Left kidney (tissue), 2 donors: ENCODE results near the gene RPS18. TPM values are rescaled to one million over a fixed set of nuclear protein-coding genes. Genes with fewer than 3 reads are reported as not detected.
A peak's percentile ranks its signal among the peaks of the same experiment; 100 is the strongest.
"Not testable (repeated sequence)": the region's sequence is repeated elsewhere in the genome, so short reads cannot be mapped to it uniquely, and the experiment has no call there.

Experiments
- DNase-seq: peaks from one replicate; pipeline ENCODE4 v3.0.0-alpha.2; 2013
- polyA plus RNA-seq: library from polyadenylated mRNA; unstranded; fragments of 120-200 nt; gene quantifications from one replicate; pipeline ENCODE4 v1.2.1, GENCODE V29; 2013; ENCODE audit not compliant: insufficient read length

Gene RPS18
- polyA plus RNA-seq, 1 donor: 2,698 TPM

- DNase-seq: no peak
Observed at GRCh38 chr6:33254591-33254990, 17.3 kb upstream of the RPS18 start.

DNA sequence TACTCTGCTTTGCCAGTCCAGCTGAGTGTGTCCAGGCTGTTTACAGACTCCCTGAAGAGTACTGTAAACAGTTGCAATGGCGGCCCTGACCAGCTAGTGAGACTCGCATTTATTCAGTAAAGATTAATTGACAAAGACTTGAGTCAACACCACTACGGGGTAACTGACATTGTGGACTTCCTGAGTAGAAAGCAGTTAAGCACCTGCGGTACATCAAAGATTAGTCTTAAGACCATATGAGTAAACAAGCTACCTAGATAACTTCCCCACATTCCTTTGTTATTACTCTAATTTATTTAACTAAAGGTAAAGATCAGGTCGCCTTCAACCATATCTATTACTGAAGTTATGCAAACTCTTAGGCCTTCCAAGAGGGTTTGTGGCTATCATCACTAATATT is 12.8 kb upstream of the RPS18 start:
- no peak for DNase-seq

DNA sequence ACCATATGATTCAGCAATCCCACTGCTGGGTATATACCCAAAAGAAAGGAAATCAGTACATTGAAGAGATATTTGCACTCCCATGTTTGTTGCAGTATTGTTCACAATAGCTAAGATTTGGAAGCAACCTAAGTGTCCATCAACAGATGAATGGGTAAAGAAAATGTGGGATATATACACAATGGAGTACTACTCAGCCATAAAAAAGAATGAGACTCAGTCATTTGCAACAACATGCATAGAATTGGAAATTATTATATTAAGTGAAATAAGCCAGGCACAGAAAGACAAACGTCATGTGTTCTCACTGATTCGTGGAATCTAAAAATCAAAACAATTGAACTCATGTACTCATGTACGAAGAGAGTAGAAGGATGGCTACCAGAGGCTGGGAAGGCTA is 9.4 kb upstream of the RPS18 start:
- DNase-seq: not testable (repeated sequence)

DNA sequence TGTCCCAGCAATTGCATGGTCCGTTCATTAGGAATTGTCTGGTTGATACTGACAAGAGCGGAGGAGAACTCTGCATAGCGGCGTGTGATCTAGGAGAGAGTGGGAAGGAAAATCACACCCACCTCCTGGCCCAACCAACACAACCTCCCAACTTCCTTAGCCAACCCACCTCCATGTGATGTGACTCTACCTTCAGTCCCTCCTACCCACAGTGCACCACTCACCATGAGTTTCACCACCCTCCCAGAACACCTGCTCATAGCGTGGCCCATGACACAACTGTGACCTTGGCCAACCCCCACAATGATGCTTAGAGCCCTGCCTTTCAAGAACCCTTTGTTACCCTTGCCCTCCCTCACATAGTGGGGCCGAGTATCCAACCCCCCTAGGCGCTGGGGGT is 7.9 kb upstream of the RPS18 start:
- no peak for DNase-seq

DNA sequence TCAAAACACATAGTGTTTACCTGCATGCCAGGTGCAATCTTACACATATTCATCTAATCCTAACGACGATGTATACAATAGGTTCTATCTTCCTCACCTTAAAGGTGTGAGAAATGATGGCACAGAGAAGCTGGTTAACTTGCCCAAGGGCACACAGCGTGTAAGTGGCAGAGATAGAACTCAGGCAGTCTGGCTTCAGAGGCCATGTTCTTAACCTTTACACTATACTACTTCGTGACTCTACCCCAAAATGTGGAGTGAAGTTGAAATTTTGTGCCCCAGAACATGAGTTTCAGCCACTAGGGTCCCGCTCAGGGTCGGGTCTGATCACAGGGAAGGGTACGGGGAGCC is 783 bp upstream of the RPS18 start:
- DNase-seq: no peak

GRCh38 chr6:33272275-33273128 is 627 bp downstream of the RPS18 start:
- DNase-seq: no peak

- DNase-seq: no peak
Observed at GRCh38 chr6:33273129-33273923, 1.5 kb downstream of the RPS18 start.

GRCh38 chr6:33273924-33274902 is 2.3 kb downstream of the RPS18 start:
- no peak for DNase-seq

DNA sequence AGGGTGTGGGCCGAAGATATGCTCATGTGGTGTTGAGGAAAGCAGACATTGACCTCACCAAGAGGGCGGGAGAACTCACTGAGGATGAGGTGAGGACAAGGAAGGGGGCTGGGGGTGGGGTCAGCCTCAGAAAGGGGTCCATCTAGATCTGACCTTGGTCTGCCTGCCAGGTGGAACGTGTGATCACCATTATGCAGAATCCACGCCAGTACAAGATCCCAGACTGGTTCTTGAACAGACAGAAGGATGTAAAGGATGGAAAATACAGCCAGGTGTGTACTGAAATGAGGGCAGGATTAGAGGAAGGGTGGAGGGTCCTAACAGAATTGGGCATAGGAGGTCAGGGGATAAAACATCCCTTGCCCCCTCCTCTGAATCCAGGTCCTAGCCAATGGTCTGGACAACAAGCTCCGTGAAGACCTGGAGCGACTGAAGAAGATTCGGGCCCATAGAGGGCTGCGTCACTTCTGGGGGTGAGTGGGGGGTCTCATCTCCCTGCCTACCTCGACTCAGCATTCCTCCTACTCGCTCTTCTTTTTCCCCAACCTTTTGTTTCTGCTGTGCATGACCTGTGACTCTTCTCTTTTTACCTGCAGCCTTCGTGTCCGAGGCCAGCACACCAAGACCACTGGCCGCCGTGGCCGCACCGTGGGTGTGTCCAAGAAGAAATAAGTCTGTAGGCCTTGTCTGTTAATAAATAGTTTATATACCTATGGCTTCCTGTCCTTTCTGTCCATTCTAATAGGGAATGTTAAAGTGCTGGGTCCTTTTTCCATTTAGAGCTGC is 4.1 kb downstream of the RPS18 start:
- not testable (repeated sequence) for DNase-seq

DNA sequence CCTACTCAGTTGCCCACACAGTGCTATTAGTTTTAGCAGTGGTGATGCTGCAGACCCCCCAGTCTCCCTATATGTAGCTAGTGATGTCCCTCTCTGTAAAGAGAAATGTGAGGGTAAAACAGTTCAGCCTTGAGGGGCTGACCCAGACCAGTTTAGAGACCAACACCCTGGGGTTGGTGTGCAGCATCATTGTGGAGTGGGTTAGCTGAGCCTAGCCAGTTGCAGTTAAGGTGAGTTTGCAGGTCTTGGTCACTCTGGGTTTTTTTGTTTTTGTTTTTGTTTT is 4.6 kb downstream of the RPS18 start:
- DNase-seq: no peak

DNA sequence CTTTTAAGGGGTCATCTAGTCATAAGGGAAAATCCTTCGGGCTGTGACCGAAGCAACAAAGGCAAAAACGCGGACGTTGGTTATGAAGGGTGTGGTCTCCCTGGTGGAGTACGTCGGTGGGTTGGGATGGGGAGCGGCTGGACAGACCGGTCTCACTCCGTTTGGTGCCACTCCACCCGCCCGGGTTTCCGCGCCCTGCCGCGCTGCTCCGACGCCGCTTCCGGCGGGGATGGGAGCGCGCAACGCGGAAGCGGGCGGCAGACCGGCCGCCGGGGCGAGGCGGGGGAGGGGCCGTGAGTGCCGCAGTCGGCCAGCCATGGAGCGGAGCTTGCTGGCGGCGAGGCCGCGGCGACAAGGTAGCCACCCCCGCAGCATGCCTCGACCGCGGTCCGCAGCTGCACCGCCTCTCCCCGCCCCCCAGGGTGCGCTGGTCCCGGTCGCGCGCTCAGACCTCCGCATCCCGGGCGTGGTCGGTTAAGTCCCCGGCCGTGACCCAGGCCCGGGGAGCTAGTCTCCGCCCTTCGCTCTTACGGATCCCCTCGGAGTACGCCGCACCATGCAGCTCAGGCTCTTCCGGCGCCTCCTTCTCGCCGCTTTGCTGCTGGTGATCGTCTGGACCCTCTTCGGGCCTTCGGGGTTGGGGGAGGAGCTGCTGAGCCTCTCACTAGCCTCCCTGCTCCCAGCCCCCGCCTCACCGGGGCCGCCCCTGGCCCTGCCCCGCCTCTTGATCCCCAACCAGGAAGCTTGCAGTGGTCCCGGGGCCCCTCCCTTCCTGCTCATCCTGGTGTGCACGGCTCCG is 5.2 kb downstream of the RPS18 start, which contains the start of gene B3GALT4:
Gene B3GALT4, plus strand, starts transcription at position 260 of the 799 bp plus-strand sequence. Its CDS starts 297 bp downstream, at position 557.
- DNase-seq: peak; percentile 68

- DNase-seq: no peak
Observed at GRCh38 chr6:33277663-33278391, 6.0 kb downstream of the RPS18 start.

DNA sequence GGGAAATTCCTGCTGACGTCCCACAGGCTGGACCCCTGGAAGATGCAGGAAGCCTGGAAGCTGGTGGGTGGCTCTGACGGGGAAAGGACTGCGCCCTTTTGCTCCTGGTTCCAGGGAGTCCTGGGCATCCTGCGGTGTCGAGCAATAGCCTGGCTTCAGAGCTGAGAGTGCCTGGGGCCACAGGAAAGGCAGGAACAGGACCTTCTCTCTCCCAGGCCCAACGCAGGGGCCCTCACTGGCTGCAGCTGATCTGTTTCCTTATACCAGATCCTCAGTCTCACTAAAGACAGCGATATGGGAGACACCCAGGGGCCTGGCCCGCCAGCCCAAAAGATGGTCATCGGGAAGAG is 6.5 kb downstream of the RPS18 start:
- DNase-seq: no peak

DNA sequence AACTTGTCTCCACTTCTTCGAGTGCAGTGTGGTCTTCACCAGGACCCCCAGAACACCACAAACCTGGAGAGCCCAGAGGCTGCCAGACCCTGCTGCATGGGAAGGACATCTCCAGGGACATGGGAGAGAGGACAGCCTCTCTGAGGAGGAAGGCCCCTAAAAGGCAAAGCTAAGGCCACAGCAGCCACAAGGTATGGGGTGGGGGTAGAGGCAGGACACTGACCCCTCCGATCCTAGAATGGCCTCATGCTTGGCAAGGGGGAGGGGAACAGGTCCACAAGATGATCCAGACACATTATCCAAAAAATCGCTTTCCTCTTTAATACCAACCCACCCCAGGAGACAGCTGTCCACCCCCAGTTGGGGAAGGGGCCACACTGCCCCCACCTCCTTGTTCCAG is 6.9 kb downstream of the RPS18 start:
- DNase-seq: no peak

- DNase-seq: no peak
Observed at GRCh38 chr6:33279257-33279695, 7.4 kb downstream of the RPS18 start.

DNA sequence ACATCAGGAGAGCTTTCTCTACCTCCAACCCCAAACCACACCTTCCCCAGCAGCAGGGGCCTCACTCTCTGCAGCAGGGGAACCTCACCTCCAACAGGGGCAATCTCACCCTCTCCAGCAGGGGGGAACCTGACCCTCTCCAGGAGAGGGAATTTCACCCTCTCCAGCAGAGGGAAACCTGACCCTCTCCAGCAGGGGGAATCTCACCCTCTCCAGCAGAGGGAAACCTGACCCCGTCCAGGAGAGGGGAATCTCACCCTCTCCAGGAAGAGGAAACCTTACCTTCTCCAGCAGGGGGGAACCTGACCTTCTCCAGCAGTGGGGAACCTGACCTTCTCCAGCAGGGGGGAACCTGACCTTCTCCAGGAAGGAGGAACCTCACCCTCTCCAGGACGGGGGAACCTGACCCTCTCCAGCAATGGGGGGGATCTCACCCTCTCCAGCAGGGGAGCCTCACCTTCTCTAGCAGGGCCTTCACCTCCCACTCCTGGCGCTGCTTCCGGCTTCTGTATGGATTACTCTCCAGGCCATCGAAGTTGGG is 8.2 kb downstream of the RPS18 start:
- peak; percentile 22 for DNase-seq

GRCh38 chr6:33280539-33280938 is 8.7 kb downstream of the RPS18 start:
- DNase-seq: no peak

- DNase-seq: not testable (repeated sequence)
Observed at GRCh38 chr6:33285214-33285613, 13.3 kb downstream of the RPS18 start.
